ENCODE results near the gene ERLEC1.

- TF ChIP-seq POLR2A (IDR thresholded peaks at IDR 0.05; ENCODE audit: low read length): no peak
- no peak for TF ChIP-seq GATA1 (IDR thresholded peaks at IDR 0.05; ENCODE audit: low read depth, low read length)
Measured at GRCh38 chr2:53828331-53828730, 41.5 kb downstream of the ERLEC1 start.

Data from erythroblast (primary cell).